Panc1 (cell line): ENCODE results near the gene MEGF9. TPM values are rescaled to one million over a fixed set of nuclear protein-coding genes. Genes with fewer than 3 reads are reported as not detected.

Source experiments
- ATAC-seq: fragments of 200-7000 bp; cut with Tn5 transposase; 2 replicates; pipeline ENCODE4 v1.9.1; 2020; ENCODE audit warnings: mild to moderate bottlenecking, moderate library complexity
- BruUV-seq: library from RNA; stranded (reverse); fragments of 400-500 nt; replicated peaks from 2 replicates; lab custom pipeline; 2021; lab: Mats Ljungman, UMichigan
- CTCF ChIA-PET: fragments of 300-600 bp; sonication (Branson Sonifier 250); formaldehyde crosslinking; loops from one replicate; lab custom pipeline; 2022; ENCODE audit warnings: antibody characterized with exemption; lab: Charles Lee
- POLR2A ChIA-PET: fragments of 300-600 bp; sonication (Branson Sonifier 250); formaldehyde crosslinking; loops from one replicate; lab custom pipeline; 2022; ENCODE audit warnings: antibody characterized with exemption; lab: Charles Lee
- DNase-seq: peaks from one replicate; pipeline ENCODE4 v3.0.0-alpha.2; 2010; ENCODE audit warnings: low read depth, low spot score
- H3K27ac ChIP-seq: 2 replicates; pipeline ENCODE4 v1.5.1; 2011; ENCODE audit warnings: mild to moderate bottlenecking, low read length, inconsistent platforms
- H3K27me3 ChIP-seq: fragments of 200-500 bp; sonication (Bioruptor generic); 2 replicates; pipeline ENCODE4 v1.6.0; 2014; ENCODE audit warnings: low read length, inconsistent platforms; ENCODE audit not compliant: control insufficient read depth, insufficient read depth
- H3K36me3 ChIP-seq: fragments of 200-500 bp; sonication (Bioruptor generic); 2 replicates; pipeline ENCODE4 v1.5.1; 2014; ENCODE audit warnings: inconsistent platforms, mild to moderate bottlenecking, low read length, moderate library complexity; ENCODE audit not compliant: control insufficient read depth, insufficient read depth
- H3K4me1 ChIP-seq: 2 replicates; pipeline ENCODE4 v1.5.1; 2011; ENCODE audit warnings: inconsistent platforms, mild to moderate bottlenecking, low read length, moderate library complexity; ENCODE audit not compliant: control insufficient read depth, insufficient read depth
- H3K4me3 ChIP-seq, 2 experiments: 2 replicates each; pipeline ENCODE4 v1.5.1; 2011 to 2012; ENCODE audit warnings: low read depth in 2 of 2, low read length in 2 of 2, mild to moderate bottlenecking in 2 of 2, inconsistent platforms in 1 of 2, moderate library complexity in 1 of 2
- H3K9me3 ChIP-seq: fragments of 200-500 bp; sonication (Bioruptor generic); 2 replicates; pipeline ENCODE4 v1.5.1; 2014; ENCODE audit warnings: low read depth, mild to moderate bottlenecking, inconsistent platforms, low read length, moderate library complexity; ENCODE audit not compliant: control insufficient read depth, insufficient read depth
- CTCF ChIP-seq: fragments of 450-650 bp; IDR thresholded peaks from 2 replicates; pipeline ENCODE4 v1.5.1; 2017; ENCODE audit warnings: mild to moderate bottlenecking
- POLR2AphosphoS5 ChIP-seq: IDR thresholded peaks from 2 replicates; pipeline ENCODE4 v1.6.1; 2012; ENCODE audit warnings: mild to moderate bottlenecking, low read depth, low read length, moderate library complexity
- REST ChIP-seq, 2 experiments: IDR thresholded peaks; 2 replicates each; pipeline ENCODE4 v1.6.1; 2011 to 2012; ENCODE audit warnings: low read depth in 2 of 2, control low read depth in 1 of 2, low read length in 1 of 2, mild to moderate bottlenecking in 1 of 2, moderate library complexity in 1 of 2; ENCODE audit not compliant: insufficient read depth in 1 of 2
- SIN3A ChIP-seq: IDR thresholded peaks from 2 replicates; pipeline ENCODE4 v1.6.1; 2012; ENCODE audit warnings: low read depth, mild to moderate bottlenecking, low read length, moderate library complexity, borderline replicate concordance; ENCODE audit not compliant: insufficient read depth
- TCF7L2 ChIP-seq: IDR thresholded peaks from 2 replicates; pipeline ENCODE4 v1.6.1; 2011; ENCODE audit warnings: mild to moderate bottlenecking, low read depth, low read length, inconsistent platforms
- in situ Hi-C: cut with HindIII; loops from 2 replicates; pipeline ENCODE4 v1.10.0; 2016; ENCODE audit warnings: low sequenced_read_pairs, low pct_unique_long_range_greater_than_20kb
- intact Hi-C: fragments of 100-400 bp; cut with micrococcal nuclease; formaldehyde crosslinking; loops from one replicate; pipeline ENCODE4 v1.10.0; 2022; ENCODE audit not compliant: unreplicated experiment
- total RNA-seq: library from RNA; stranded (reverse); gene quantifications from one replicate; pipeline ENCODE4 v1.2.1, GENCODE V29; 2021; ENCODE audit not compliant: unreplicated experiment

Gene MEGF9
- total RNA-seq, 1 experiment from 2014 or later, result 6.3 TPM

GRCh38 chr9:120568816-120569215, 145.5 kb downstream of the MEGF9 start:
- Histone ChIP-seq H3K4me3 (no peak overlapping the region), H3K9me3 (no peaks in the 10 kb centered on the region), H3K27ac (no peak overlapping the region), H3K36me3 (no peaks in the 10 kb centered on the region; the same call in 1 of the 2 replicates), H3K4me1 (no peaks in the 10 kb centered on the region; the same call in 1 of the 2 replicates), H3K27me3 (no peaks in the 10 kb centered on the region)
- DNase-seq (no peak), ATAC-seq (no peak)
- intact Hi-C loops, result no loop called here
- no peak for TF ChIP-seq POLR2AphosphoS5
- in situ Hi-C loops, result no loop called here
- no TSS peak for BruUV-seq
- CTCF ChIA-PET, result no interaction called here
- POLR2A ChIA-PET, result no interaction called here

- Histone ChIP-seq H3K4me1 (no peaks in the 10 kb centered on the region; the same call in 1 of the 2 replicates), H3K27me3 (no peaks in the 10 kb centered on the region), H3K4me3 (no peak overlapping the region), H3K9me3 (no peaks in the 10 kb centered on the region), H3K27ac (no peak overlapping the region), H3K36me3 (no peaks in the 10 kb centered on the region; the same call in 1 of the 2 replicates)
- CTCF ChIA-PET, result no interaction called here
- TF ChIP-seq CTCF, result no peak
- no peak for TF ChIP-seq TCF7L2
- no peak for ATAC-seq
- POLR2A ChIA-PET, result no interaction called here
- intact Hi-C loops, result no loop called here
- in situ Hi-C loops, result no loop called here
- no TSS peak for BruUV-seq
- no peak for DNase-seq
These were observed 146.4 kb downstream of the MEGF9 start for GRCh38 chr9:120567874-120568273.

GRCh38 chr9:120567081-120567480, 147.2 kb downstream of the MEGF9 start:
- no peak for ATAC-seq
- in situ Hi-C loops (no loop called here), intact Hi-C loops (no loop called here)
- Histone ChIP-seq H3K27ac (no peak overlapping the region), H3K4me1 (no peaks in the 10 kb centered on the region), H3K27me3 (no peaks in the 10 kb centered on the region), H3K4me3 (no peak overlapping the region), H3K36me3 (no peaks in the 10 kb centered on the region; the same call in 1 of the 2 replicates), H3K9me3 (no peaks in the 10 kb centered on the region)
- ChIA-PET POLR2A (no interaction called here), CTCF (no interaction called here)
- no peak for TF ChIP-seq REST (IDR thresholded peaks at IDR 0.05; ENCODE audit: insufficient read depth in 1 of 2, low read depth in 2 of 2, low read length in 1 of 2)
- no peak for TF ChIP-seq SIN3A
- no peak for TF ChIP-seq TCF7L2
- TF ChIP-seq CTCF, result no peak
- no peak for TF ChIP-seq POLR2AphosphoS5
- DNase-seq, result no peak
- no TSS peak for BruUV-seq
